ENCODE data around the gene HOXA7. TPM values are rescaled to one million over a fixed set of nuclear protein-coding genes. Genes with fewer than 3 reads are reported as not detected.

HOXA7 gene
- total and polyA plus RNA-seq, 2 of the 8 experiments (the other 6 are each of a cell fraction or from before 2014, with no cell fraction given), result 0.03 TPM; not detected in 1

- Histone ChIP-seq H2BK120ac (replicated peaks; ENCODE audit: low read depth, low read length) (no peak overlapping the region), H2BK5ac (ENCODE audit: low read depth, low read length) (no peak overlapping the region), H3K79me2 (ENCODE audit: control insufficient read depth in 1 of 2, insufficient read depth in 2 of 2, low read length in 2 of 2) (no peaks in the 10 kb centered on the region), H3K4me3 (ENCODE audit: extremely low read depth in 1 of 4, insufficient read depth in 2 of 4, low read depth in 3 of 4, low read length in 4 of 4) (no peak overlapping the region), H3K9ac (replicated peaks in 1 of 4; ENCODE audit: extremely low read depth in 1 of 4, low read depth in 3 of 4, low read length in 3 of 4) (no peak overlapping the region), H3K36me3 (ENCODE audit: control insufficient read depth in 2 of 4, insufficient read depth in 4 of 4, low read length in 3 of 4) (peaks cover 0 to 17% (median 0%) of the 10 kb centered on the region in 4 experiments; a peak in 1 of 8 replicates), H2AFZ (ENCODE audit: low read length) (no peak overlapping the region), H3K14ac (ENCODE audit: insufficient read length) (no peak overlapping the region), H3K27ac (ENCODE audit: low read depth, low read length) (no peak overlapping the region), H4K8ac (ENCODE audit: extremely low read depth, insufficient read depth, low read length) (no peak overlapping the region), H3K9me3 (ENCODE audit: insufficient read depth in 2 of 2, low read depth in 1 of 2, low read length in 1 of 2) (peaks cover 0 to 6% of the 10 kb centered on the region in 2 experiments; a peak in 1 of 4 replicates), H2AK5ac (ENCODE audit: low read depth, low read length) (no peak overlapping the region), H3K27me3 (replicated peaks in 1 of 4; ENCODE audit: control insufficient read depth in 3 of 4, extremely low read depth in 1 of 4, insufficient read depth in 3 of 4, low read length in 3 of 4) (peaks cover 95 to 100% (median 100%) of the 10 kb centered on the region in 4 experiments), H3K4ac (replicated peaks; ENCODE audit: insufficient read length, low read depth, low read length) (no peak overlapping the region), H3K23me2 (ENCODE audit: low read depth, low read length) (no peaks in the 10 kb centered on the region), H4K91ac (replicated peaks; ENCODE audit: insufficient read length, low read length) (no peak overlapping the region), H2BK12ac (ENCODE audit: low read depth, low read length) (0 out of 2 replicates have a peak overlapping the region, but pooled peaks have one; percentile 71), H3K4me2 (ENCODE audit: insufficient read depth in 1 of 2, low read depth in 2 of 2, low read length in 2 of 2) (no peak overlapping the region), H3K79me1 (ENCODE audit: low read depth, low read length) (no peaks in the 10 kb centered on the region), H3K18ac (ENCODE audit: extremely low read depth, low read length) (no peak overlapping the region), H2BK15ac (ENCODE audit: low read length) (no peak overlapping the region), H3K4me1 (replicated peaks in 1 of 4; ENCODE audit: control insufficient read depth in 3 of 4, insufficient read depth in 4 of 4, low read length in 3 of 4) (peaks cover 0 to 3% (median under 1%) of the 10 kb centered on the region in 4 experiments; a peak in 4 of 7 replicates), H3K56ac (replicated peaks; ENCODE audit: insufficient read length, low read depth, low read length) (no peak overlapping the region), H4K20me1 (replicated peaks in 1 of 2; ENCODE audit: control insufficient read depth in 1 of 2, insufficient read depth in 2 of 2, low read length in 2 of 2) (peaks cover 27 to 43% of the 10 kb centered on the region in 2 experiments), H2BK20ac (ENCODE audit: low read length) (no peak overlapping the region), H3K23ac (ENCODE audit: insufficient read length) (no peak overlapping the region), H4K5ac (ENCODE audit: insufficient read length, low read depth, low read length) (no peak overlapping the region)
- DNase-seq (ENCODE audit: low read depth in 1 of 2, low spot score in 2 of 2), result no peak
- no peak for FAIRE-seq
- POLR2A ChIA-PET (ENCODE audit: partially characterized antibody), result no interaction called here
- WGBS, 2 experiments (ENCODE audit: extremely low coverage in 1 of 2, insufficient coverage in 1 of 2, insufficient read length in 1 of 2, insufficient replicate concordance in 2 of 2, low coverage in 1 of 2, low lambda C conversion rate in 2 of 2, missing lambda C conversion rate in 1 of 2), result 32% methylated on average over 4 of the region's 4 CpGs; no CpG with 5 or more reads in 1 of the 2 experiments
- no peak for TF ChIP-seq RFX5 (IDR thresholded peaks at IDR 0.05; ENCODE audit: borderline replicate concordance, low read depth, low read length)
- TF ChIP-seq NANOG (IDR thresholded peaks at IDR 0.05; ENCODE audit: insufficient read depth, low read depth, low read length, poor library complexity, severe bottlenecking), result no peak
- TF ChIP-seq CBX8 (IDR thresholded peaks at IDR 0.05; ENCODE audit: borderline replicate concordance, low read depth, low read length), result peak; percentile 62; the same call in 1 of the 2 replicates
- no peak for TF ChIP-seq EZH2 (IDR thresholded peaks at IDR 0.05; ENCODE audit: low read depth, low read length, severe bottlenecking)
- CTCF ChIA-PET (ENCODE audit: partially characterized antibody), result interaction anchor here (0.7 to 5.2 kb wide), 9 partner anchors 8 to 486 kb away, joined by 3 to 29 read pairs (median 3); partner anchors contain the start of genes HOXA3 and HOXA5
Observed at GRCh38 chr7:27167916-27168264, 11.4 kb upstream of the HOXA7 start.

Measured in H1 (cell line).